Right renal cortex interstitium (tissue), 3 donors: ENCODE data around the gene TCP11. TPM values are rescaled to one million over a fixed set of nuclear protein-coding genes. Genes with fewer than 3 reads are reported as not detected.

Source experiments
- DNase-seq, 3 donors: peaks; one replicate each; pipeline ENCODE4 v3.0.0-alpha.2; 2013; ENCODE audit warnings: low read depth in 3 of 3, low spot score in 2 of 3
- polyA plus RNA-seq, 3 donors: library from polyadenylated mRNA; unstranded; fragments of 120-200 nt; gene quantifications; one replicate each; pipeline ENCODE4 v1.2.1, GENCODE V29; 2013; ENCODE audit not compliant: insufficient read length in 3 of 3

Gene TCP11
- polyA plus RNA-seq, 3 donors, result 1.9 to 2.7 (median 2.6) TPM

DNA sequence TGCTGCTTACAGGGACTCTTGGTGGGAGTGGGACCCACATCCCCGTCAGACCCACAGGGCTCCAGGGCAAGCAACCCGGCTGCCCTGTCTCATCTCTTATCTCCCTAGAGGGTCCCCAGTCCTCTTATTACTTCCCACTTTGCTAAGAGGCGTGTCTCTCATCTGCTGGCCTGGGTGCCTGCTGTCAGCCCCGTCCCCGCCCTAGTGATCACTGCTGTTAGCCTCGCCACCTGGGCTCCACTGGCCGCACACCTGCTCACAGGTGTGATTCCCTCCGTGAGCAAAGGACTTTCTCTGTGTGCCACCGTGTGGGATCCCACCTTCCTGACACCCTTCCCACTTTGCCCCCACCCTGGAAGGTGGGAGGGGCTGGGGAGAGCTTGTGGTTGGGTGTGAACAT, 57.6 kb downstream of the TCP11 start:
- no peak for DNase-seq

DNA sequence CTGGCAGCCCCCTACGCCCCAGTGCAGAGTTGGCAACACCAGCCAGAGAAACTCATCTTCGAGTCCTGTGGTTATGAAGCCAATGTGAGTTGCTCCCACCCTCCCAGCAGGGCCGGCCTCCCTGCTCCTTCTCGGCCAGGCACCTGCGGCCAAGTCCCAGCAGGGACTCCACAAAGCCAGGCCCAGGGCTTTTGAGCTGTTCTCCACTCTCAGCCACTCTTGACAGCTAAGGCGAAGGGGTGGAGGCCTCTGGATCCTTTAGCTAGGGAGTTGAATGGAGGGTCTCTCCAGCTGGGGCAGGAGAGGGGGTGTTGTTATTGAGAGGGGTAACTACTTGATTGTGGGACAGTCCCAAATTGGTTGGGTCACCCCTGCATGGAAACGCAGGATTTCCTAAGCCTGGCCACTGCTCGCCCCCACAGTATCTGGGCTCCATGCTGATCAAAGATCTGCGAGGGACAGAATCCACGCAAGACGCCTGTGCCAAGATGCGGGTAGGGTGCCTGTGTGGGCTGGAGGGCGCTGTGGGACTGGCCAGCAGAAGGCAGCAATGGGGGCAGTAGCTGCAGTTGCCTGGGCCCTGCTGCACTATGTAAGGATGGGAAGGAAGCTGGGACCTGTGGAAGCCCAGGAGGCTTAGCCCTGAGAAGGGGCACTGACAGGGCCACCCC, 58.3 kb downstream of the TCP11 start:
- no peak for DNase-seq

DNA sequence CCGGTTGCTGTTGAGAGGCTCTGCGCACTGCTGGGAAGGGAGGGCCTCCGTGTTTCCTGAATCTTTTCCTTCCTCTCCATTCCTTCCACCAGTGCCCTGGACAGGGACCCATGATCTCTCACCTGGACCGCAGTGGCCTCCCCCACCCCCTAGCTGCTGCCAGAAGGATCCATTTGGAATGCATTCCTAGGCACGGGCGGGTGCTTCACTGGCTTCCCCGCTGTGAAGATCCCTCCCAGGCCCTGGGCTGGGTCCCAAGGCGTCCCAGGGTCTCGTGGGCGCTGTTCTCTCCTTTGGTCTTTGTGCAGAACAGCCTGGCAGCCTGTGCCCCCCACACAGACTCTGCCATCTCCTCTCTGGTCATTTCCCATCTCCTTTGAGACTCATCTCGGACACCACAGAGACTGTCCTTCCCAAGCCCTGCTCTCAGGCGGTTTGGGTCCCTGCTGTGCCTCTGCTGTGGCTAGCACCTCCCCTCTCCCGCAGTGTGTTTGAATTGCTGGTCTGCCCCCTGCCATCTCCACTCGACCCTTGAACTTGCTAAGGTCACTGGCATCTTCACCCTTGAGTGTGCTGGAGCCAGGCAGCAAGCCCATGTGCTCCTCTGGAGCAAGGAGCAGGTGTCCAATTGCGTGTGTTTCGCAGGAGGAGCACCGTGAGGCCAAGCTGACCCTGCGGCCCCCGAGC, 59.0 kb downstream of the TCP11 start:
- no peak for DNase-seq

DNA sequence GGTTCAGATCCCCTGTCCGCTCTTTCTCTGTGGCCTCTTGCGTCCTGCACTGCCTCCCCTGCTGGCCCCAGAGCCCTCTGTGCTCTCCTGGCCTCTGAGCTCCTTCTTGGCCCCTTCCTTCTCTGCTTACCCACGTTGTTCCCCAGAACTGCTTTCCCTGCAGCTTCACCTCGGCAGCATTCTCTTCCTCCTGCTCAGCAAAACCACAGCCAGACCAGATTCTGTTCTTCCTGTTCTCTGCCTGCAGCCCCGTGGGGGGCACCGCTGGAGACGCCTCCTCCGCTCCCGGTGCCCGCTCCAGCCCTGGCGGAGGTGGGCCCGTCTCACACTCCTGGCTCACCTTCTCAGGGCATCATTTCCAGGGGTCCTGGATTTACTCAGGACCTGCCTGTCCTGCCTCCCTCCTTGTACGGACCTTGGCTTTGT, 59.7 kb downstream of the TCP11 start:
- no peak for DNase-seq

DNA sequence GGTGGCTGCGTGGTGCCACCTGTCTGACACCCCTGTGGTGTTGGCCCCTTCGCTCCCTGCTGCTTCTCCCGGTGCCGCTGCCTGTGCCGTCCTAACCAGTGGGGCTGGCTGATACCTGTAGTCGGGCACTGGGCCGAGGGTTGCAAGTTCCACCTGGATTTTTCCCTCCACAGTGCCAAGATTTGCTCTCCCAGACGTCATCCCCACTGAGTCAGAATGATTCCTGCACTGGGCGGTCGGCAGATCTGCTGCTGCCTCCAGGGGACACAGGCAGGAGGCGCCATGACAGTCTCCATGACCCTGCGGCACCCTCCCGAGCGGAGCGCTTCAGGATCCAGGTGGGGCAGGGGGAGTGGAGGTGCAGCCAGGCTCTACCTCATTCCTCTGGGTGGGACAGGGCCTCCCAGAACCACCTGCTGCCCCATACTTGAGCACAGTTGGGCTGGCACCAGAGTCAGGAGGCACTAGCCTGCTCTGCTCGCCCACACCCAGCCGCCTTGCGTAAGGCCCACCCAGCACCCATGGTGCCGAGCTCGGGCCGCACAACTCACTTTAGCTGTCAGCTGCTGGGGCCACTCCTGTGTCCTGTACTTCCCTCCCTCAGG, 60.2 kb downstream of the TCP11 start:
- no peak for DNase-seq

DNA sequence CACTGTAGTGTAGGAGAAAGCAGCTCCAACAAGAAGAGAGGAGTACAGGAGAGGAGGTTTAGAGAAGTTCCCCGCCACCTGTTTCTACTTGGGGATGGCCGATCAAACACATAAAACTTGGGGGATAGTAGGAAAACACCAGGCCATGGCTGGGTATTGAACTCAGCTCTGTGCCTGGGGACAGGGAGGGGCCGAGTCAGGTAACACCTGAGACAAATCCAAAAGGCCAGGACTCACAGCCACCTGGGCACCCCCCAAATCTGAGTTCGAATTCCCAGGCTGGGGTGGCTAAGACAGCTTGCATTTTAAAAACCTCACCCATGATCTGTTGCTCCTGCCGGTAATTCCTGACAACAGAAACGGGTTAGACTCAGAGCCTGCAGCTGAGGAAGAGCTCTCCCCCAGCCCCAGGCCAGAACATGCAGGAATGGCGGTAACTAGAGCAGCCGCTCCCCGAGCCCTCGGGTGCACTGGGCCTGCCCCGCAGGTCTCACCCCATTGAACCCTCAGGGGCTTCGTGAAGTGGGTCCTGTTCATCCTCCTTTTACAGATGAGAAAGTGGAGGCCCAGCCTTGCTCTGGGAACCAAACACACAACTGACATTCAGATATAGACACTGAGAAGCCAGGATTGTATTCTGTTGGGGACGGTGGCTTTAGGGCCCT, 61.0 kb downstream of the TCP11 start:
- DNase-seq, result no peak

DNA sequence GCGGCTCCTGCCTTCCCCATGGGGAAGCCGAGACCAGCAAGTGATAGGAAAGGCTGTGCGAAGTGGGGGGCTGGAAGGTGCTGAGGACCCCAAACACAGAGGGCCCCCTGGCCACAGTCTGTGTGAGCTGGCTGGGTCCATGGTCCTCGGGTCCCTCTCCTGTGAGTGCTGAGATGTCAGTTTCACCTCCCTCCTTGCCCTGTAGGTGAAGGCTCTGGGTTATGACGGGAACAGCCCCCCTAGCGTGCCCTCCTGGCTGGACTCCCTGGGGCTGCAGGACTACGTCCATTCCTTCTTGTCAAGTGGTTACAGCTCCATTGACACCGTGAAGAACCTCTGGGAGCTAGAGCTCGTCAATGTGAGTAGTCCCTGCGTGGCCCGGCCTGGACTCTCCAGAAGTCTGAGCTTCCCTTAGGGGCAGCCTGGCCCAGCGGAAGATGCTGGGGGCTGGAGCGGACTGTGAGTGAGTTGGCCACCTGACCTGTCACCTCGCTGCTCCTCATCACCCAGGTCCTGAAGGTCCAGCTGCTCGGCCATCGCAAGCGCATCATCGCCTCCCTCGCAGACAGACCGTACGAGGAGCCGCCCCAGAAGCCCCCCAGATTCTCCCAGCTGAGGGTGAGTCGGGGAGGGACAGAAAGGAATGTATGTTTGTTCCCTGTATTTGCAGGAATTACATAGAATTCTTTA, 61.7 kb downstream of the TCP11 start:
- DNase-seq, result no peak

DNA sequence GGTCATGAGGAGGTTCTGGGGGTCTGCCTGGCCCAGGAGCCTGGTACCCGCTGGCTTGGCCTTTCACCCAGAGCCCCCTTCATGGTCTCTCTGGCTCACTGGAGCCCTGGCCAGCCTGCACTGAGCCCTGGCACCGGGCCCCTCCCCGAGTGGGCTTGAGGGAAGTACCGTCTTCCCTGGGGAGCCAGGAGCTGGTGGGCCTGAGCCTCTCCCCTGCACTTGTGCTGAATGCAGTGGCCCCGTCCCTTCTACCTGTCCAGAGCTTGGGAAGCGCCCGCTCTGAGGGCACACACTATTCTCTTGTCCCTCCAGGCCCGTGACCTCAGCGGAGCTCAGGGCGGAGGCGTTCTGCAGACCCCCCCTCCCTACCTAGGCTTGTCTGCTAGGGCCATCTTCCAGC, 62.2 kb downstream of the TCP11 start:
- no peak for DNase-seq

DNA sequence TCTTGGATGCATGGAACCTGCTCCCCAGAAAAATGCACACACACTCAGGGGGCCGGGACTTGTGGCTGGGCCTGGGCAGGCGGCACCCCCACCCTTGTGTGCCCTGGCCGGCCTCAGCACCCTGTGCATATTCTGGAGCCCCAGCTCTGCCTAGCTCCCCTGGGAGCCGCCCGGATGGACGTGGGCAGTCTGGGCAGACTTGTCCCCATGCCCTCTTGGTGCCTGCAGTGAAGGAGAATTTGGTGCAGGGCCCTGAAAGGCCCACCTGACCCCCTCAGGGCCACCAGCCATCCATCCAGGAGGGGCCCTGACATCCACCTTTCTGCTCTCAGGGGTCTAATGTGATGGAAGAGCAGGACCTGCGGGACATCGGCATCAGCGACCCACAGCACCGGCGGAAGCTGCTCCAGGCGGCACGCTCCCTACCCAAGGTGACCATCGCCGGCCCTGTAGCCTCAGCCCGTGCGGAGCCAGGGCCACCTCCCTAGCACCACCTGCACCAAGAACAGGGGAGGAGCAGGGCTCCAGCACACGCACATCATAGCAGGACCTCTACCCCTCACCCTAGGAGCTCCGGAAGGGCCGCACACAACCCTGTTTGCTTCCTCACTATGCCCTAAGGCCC, 62.8 kb downstream of the TCP11 start:
- DNase-seq, result no peak

DNA sequence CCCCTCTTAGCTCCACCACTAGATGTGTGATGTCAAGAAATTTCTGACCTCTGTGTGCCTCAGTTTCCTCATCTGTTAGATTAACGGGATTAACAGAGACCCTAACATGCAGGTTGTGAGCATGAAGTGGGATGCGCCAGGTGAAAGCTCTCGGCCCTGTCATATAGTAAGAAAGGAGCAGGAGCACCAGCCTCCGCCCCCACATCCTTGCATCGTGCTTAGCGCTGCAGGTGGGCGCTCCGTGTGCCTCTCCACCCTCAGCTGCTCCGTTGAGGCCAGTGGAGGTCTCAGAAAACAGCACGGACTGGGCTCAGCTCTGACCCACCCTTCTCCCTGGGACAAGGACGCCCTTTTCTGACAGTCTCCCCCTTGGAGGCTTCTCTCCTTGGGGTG, 63.4 kb downstream of the TCP11 start:
- no peak for DNase-seq

DNA sequence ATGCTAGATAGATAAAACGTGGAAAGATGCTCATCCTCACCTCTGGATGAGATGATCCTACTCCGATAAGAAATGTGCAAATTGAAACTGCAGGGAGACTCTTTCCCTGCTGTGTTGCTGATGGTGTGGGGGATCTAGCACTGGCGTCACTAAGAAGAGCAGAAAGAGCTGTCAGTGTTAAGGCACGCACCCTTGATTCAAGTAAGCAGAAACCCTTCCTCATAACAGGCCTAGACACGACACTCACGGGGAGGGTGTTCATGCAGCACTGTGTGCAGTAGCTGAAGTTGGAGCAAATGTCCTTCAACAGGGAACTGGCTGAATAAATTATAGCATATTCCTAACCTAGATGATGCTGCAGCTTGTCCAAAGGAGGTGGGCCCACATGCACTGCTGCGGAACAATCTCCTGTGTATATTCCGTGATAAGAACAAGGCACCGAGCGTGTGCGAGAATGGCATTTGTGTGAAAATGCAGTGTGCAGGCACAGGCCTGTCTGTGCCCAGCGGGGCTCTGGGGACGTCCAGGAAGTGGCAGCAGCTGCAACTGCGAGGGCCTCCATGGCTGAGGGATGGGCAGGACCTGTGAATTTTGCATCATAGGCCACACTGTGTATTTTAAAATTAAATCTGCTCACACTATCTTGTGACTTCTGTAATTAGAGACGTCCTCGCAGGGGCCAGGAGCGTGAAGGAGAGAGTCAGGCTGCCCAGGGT, 64.0 kb downstream of the TCP11 start:
- DNase-seq, result no peak

DNA sequence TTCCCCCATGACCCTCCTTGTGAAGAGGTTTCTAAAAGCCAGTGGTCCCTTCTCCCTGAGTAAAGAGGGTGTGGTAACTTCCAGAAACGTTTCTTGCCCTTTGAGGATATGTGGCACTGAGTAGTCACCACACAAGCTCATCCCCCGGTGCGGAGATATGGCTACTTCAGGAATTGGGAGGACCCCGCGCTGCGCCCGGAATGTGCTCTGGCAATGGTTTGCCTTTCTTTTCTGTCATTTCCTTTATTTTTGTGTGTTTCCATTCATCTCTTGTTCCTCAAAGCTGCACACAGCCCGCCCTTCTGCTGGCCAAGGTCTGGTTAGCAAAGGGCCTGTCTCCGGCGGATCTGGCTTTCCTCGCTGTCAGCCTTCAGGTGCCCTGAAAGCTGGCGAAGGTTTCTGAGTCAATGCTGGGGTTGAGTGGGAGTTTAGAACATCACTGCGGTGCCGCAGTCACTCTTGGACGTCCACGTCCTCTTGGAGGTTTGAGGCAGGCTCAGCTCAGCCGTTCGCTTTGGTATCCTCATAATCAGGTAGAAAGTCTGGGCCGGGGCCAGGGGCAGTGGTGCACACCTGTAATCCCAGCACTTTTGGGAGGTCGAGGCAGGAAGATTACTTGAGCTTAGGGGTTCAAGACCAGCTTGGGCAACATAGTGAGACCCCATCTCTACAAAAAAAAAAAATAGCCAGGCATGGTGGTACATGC, 67.2 kb downstream of the TCP11 start:
- no peak for DNase-seq

DNA sequence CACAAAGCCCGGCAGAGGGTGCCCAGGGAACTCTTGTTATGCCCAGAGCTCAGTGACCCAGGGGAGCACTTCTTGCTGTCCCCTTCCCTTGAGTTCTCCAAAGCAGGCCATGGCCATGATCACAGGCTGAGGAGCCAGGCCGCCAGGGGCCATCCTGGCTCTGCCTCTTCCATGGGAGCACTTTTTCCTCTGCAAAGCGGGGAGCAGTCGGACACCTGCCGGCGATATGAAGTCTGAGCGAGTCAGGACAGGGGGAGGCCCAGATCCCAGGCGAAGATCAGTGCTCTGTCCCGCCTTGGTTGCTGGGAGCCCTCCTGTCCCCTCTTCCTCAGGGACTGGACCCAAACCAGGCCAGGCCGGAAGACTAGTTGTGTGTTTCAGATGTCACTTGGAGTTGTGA, 67.9 kb downstream of the TCP11 start:
- no peak for DNase-seq

DNA sequence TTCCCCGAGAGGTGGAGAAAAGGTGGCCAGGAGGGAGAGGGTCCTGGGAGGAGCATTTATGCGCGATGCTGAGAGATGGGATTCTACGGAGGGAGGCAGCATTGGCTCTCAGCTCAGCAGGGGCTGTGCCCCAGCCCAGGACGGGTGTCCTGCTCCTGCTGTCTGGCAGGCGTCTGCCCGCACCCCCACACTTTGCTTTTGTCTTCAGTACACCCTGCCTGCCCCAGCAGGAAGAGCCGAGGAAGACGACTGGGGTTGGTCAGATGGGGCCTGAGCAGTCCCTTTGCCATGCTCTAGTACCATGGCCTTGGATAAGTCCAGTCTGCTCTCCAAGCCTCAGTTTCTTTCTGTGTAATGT, 68.5 kb downstream of the TCP11 start:
- DNase-seq, result no peak

DNA sequence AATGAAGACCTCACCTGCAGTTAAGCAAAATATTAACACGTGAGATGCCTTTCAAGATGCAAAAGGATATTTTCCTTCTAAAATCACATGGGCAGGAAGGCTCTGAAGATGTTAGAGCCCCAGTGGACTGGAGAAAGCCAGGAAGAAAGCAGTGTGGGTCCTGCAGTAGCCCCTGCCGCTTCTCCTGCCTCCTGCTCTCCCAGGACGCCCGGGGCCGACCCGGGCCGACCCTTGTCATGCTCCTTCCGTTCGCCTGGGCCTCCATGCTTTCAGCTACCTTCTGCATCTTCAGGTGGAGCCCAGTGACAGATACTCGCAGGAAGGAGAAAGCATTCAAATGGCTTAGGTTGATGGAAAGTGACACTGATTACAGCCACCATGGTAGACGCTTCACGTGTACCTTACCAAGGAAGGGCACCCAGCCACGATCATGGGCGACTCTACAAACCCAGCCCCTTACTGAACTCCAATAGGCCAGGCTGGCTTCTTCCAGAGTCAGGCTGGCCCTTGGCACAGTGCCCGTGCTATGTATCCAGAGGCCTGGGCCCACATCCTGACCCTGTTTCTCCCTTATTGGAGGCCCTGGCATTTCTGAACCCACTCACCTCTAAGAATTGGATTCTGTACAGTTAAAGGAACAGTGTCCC, 69.0 kb downstream of the TCP11 start:
- DNase-seq, result no peak

DNA sequence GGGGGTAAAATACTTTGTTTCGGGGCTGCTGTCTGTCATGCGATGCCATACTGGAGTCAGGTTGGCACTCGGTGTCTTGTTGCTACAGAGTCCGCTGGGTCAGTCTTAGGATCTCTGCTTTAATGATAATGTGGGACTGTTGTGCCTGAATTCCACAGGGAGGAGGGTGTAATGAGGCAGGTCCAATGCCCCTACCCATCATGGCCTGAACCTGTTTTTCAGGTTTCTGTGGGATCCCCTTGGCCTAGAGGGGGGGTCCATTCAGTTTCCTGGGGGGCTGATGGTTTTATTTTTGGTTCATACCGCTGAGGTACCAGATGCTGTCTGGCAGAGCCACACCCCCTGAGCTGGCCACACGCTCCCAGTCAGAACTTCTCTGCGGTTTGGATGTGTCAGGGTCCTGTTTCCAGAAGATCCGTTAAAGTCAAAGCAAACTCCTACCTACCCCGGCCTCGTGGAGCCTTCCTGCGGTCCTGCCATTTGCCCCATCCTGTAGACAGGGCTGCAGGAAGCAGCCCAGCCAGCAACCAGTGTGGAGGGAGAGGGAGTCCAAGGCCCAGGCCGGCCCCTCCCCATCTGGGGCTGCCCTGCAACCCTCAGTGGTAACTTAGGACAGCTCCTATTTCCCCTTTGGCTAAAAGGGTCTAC, 69.7 kb downstream of the TCP11 start:
- DNase-seq, result no peak

DNA sequence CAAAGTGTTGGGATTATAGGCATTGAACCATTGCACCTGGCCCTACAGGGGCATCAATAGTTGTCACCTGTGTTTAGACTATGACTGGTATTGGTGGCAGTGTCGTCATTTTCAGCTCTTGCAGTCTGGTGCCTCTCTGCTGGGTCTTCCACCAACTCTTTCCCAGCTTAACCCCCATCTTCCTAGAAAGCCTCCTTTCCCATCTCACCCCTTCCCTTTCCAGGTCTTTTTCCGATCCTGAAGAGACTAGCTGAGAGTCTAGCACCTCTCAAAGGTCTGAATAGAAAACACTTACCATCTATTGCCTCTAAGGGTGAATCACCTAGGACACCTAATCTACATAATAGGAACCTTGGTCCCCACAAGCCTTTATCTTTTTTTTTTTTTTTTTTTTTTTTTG, 71.0 kb downstream of the TCP11 start:
- DNase-seq, result no peak

DNA sequence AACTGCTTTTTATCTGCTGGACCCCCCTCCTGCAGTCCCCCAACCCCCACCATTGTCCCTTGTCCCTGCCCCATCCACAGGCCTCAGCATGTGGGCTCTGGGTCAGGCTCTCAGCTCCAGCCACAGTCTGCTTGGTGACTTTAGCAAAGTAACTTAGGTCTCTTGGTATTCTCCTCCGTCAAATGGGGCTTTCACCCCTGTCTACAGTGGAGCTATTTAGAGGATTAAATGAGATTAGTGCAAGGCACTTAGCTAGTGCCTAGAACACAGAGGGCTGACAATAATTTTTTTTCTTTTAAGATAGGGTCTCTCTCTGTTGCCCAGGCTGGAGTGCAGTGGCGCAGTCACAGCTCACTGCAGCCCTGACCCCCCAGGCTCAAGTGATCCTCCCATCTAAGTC, 71.9 kb downstream of the TCP11 start:
- no peak for DNase-seq

DNA sequence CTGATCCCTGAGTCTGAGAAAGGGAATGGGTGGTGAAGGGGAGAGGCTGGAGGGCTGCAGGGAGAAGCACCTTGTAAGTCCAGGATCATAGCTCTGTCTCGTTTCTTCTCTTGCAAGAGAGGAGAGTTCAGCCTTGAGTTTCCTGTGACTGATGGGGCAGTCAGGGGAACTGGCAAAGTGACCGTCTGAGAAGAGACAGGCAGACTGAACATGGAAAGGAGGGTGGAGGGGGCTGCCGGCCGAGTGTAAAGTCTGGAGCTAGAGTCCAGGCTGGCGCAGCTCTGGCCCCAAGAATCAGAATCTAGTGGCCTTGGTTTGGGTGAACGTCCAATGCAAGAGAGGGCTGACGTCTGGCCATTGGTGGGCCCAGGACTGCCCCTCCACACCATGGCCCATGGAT, 72.5 kb downstream of the TCP11 start:
- no peak for DNase-seq
